ENCODE results near the gene IGLL5. TPM values are rescaled to one million over a fixed set of nuclear protein-coding genes. Genes with fewer than 3 reads are reported as not detected.

The IGLL5 gene
- polyA plus RNA-seq, 2 of the 4 experiments (the other 2 are of a cell fraction) = not detected

- TF ChIP-seq RAD21 (conservative IDR thresholded peaks at IDR 0.05 in 1 of 2, IDR thresholded peaks at IDR 0.05 in 1 of 2) = no peak
These were observed 22.1 kb upstream of the IGLL5 start (continued) for GRCh38 chr22:22865311-22866072.

GRCh38 chr22:22866381-22867111 is 21.1 kb upstream of the IGLL5 start:
- DNase-seq (ENCODE audit: low read depth in 1 of 2, low spot score in 1 of 2) (no peak), ATAC-seq (peak; percentile 47 to 66; a peak in 3 of 6 replicates), FAIRE-seq (no peak)
- ChIA-PET POLR2A (no interaction called here), CTCF (interaction anchor here (1.0 to 1.9 kb wide), 2 partner anchors 18 to 92 kb away, joined by 3 to 7 read pairs; no protein-coding TSS in a partner anchor)
- H3K4me3 ChIP-seq = no peak overlapping the region
- no peak overlapping the region for H3K27ac ChIP-seq
- 29% methylated on average over 8 of the region's 8 CpGs for WGBS (ENCODE audit: missing lambda C conversion rate)
- H3K4me2 ChIP-seq = no peak overlapping the region
- no peaks in the 10 kb centered on the region for H3K9me3 ChIP-seq
- no peak for TF ChIP-seq FOSB (CRISPR knock-in tag; IDR thresholded peaks at IDR 0.05)
- no peak for TF ChIP-seq RFX5 (IDR thresholded peaks at IDR 0.05)
- TF ChIP-seq BHLHE40 (IDR thresholded peaks at IDR 0.05; ENCODE audit: low read depth, low read length) = no peak
- no peak for TF ChIP-seq HMGXB4 (CRISPR knock-in tag; IDR thresholded peaks at IDR 0.05; ENCODE audit: borderline replicate concordance)
- no peak for TF ChIP-seq EP300 (IDR thresholded peaks at IDR 0.05)
- TF ChIP-seq SMC3 (IDR thresholded peaks at IDR 0.05) = no peak
- TF ChIP-seq PHF8 (IDR thresholded peaks at IDR 0.05; ENCODE audit: borderline replicate concordance, low read depth) = no peak
- TF ChIP-seq CBX2 (IDR thresholded peaks at IDR 0.05; ENCODE audit: borderline replicate concordance, low read depth) = no peak
- no peak for TF ChIP-seq FOSL2 (IDR thresholded peaks at IDR 0.05)
- TF ChIP-seq FOSL2 (CRISPR knock-in tag; IDR thresholded peaks at IDR 0.05) = no peak
- no peak for TF ChIP-seq SREBF2 (IDR thresholded peaks at IDR 0.05)
- TF ChIP-seq POLR2A (IDR thresholded peaks at IDR 0.05; ENCODE audit: low read length) = no peak
- TF ChIP-seq KDM1A (IDR thresholded peaks at IDR 0.05; ENCODE audit: low read depth) = no peak
- no peak for TF ChIP-seq RCOR1 (IDR thresholded peaks at IDR 0.05; ENCODE audit: low read depth, low read length)
- TF ChIP-seq ZSCAN20 (CRISPR knock-in tag; IDR thresholded peaks at IDR 0.05) = no peak
- no peaks in the 10 kb centered on the region for H3K4me1 ChIP-seq

GRCh38 chr22:22867996-22868715 is 19.5 kb upstream of the IGLL5 start:
- CTCF ChIA-PET = interaction anchor here (0.6 to 1.0 kb wide), 2 partner anchors 16 to 19 kb away, joined by 3 read pairs; no protein-coding TSS in a partner anchor
- no peak for TF ChIP-seq POLR2A (IDR thresholded peaks at IDR 0.05; ENCODE audit: low read length)
- no peak for TF ChIP-seq CBX8 (IDR thresholded peaks at IDR 0.05)
- no peak for TF ChIP-seq BCL3 (IDR thresholded peaks at IDR 0.05)
- no peak for TF ChIP-seq RAD21 (conservative IDR thresholded peaks at IDR 0.05 in 1 of 2, IDR thresholded peaks at IDR 0.05 in 1 of 2)
- no peak for TF ChIP-seq NPAS2 (CRISPR knock-in tag; IDR thresholded peaks at IDR 0.05; ENCODE audit: borderline replicate concordance)
- TF ChIP-seq FOXS1 (CRISPR knock-in tag; IDR thresholded peaks at IDR 0.05) = no peak
- TF ChIP-seq REST (IDR thresholded peaks at IDR 0.05) = no peak
- no peak for ATAC-seq

More at GRCh38 chr22:22867996-22868715, 19.5 kb upstream of the IGLL5 start:
- WGBS (ENCODE audit: missing lambda C conversion rate) = 43% methylated on average over 4 of the region's 6 CpGs
- H3K4me2 ChIP-seq = no peak overlapping the region
- no peak overlapping the region for H3K4me3 ChIP-seq
- POLR2A ChIA-PET = no interaction called here
- H3K9me3 ChIP-seq = no peaks in the 10 kb centered on the region
- H3K27ac ChIP-seq = no peak overlapping the region
- FAIRE-seq (no peak), DNase-seq (ENCODE audit: low read depth in 1 of 2, low spot score in 1 of 2) (no peak)
- no peaks in the 10 kb centered on the region for H3K4me1 ChIP-seq

Measured in A549 (cell line).